ENCODE measurements around the gene UQCRH. TPM values are rescaled to one million over a fixed set of nuclear protein-coding genes. Genes with fewer than 3 reads are reported as not detected.

UQCRH gene
- total RNA-seq, 4 donors from 2014 or later: 202 to 421 (median 359) TPM

DNA sequence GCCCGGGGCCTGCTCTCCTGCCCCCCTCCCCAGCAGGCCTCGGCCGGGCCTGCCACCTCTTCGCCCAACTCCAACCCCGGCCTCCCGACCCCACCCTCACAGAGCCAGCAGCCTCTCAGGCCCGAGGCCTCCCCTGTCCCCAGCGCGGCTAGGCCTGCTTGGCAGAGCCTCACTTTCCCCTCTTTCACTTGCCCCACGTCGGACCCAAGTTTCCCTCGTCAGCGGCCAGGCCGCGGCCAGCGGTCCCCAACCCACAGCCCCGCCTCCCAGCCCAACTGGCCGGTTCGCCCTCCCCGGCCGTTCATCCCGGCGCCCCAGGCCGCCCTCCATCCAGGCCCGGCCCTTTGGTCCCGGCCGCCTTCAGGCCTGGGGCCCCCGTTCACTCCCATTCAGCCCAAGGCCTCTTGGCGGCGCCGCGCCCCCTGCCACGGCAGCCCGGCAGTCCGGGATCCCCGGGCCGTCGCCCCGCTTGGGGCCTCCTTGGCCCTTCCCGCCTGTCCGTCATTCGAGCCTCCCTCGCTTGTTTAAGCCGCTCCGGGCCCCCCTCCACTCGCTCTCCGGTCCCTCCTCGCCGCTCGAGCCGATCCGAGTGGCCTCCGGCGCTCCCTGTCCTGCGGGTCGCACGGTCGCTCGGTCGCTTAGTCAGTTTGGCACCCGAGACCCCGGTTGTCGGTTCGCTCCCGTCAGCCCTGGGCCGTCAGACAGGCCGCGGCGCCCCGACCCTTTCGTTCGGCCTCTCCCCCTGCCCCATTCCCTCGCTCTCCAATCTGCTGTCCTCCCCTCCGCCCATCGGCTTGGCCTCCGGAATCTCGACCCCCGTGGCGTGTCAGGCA is 1.5 kb upstream of the UQCRH start:
- peak; percentile 19 for ATAC-seq
- TF ChIP-seq CTCF (IDR thresholded peaks at IDR 0.05): peak in 2 of 4 experiments; percentile 32 to 42
- no peak for TF ChIP-seq POLR2A (IDR thresholded peaks at IDR 0.05)
- peak overlapping the region; percentile 89 to 99 (median 98) for H3K27ac ChIP-seq
- no peaks in the 10 kb centered on the region for H3K9me3 ChIP-seq
- peaks cover 0 to 70% (median 30%) of the 10 kb centered on the region in 3 donors for H3K4me1 ChIP-seq
- peaks cover 0 to 10% of the 10 kb centered on the region in 2 donors for H3K36me3 ChIP-seq
- peak overlapping the region; percentile 67 to 90 for H3K4me3 ChIP-seq
- H3K27me3 ChIP-seq: no peaks in the 10 kb centered on the region
- WGBS, 2 donors (ENCODE audit: low coverage in 1 of 2): 0% methylated on average over 11 to 29 of the region's 79 CpGs

DNA sequence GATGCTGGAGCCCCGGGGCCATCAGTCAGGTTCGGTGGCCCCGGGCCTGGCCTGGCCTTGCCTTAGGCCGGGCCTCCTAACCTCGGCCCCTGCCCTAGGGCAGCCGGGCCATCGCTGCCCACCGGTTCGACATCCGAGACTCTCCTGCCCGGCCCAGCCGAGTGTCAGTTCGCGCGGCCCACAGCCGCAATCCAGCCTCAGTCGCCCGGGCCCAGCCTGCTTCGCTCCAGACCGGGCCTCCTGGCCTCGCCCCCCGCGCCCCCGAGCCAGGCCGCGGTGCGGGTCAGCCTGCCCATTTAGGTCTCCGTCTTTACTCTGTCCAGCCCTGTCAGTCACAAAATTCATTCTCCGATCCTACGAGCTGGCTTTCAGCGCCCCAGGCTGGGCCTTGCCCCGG is 859 bp upstream of the UQCRH start:
- ATAC-seq: peak; percentile 32
- WGBS, 2 donors (ENCODE audit: low coverage in 1 of 2): no CpG with 5 or more reads among the region's 32 CpGs
- H3K9me3 ChIP-seq: no peaks in the 10 kb centered on the region
- H3K27ac ChIP-seq: peak overlapping the region; percentile 89 to 99 (median 98)
- peaks cover 0 to 76% (median 30%) of the 10 kb centered on the region in 3 donors for H3K4me1 ChIP-seq
- no peak for TF ChIP-seq POLR2AphosphoS5 (IDR thresholded peaks at IDR 0.05)
- TF ChIP-seq CTCF (IDR thresholded peaks at IDR 0.05): no peak
- no peaks in the 10 kb centered on the region for H3K27me3 ChIP-seq
- peaks cover 0 to 4% of the 10 kb centered on the region in 2 donors for H3K36me3 ChIP-seq
- H3K4me3 ChIP-seq: peak overlapping the region; percentile 67 to 90

GRCh38 chr1:46303872-46304326 is 401 bp downstream of the UQCRH start:
- no peak for ATAC-seq
- peak overlapping the region; percentile 89 to 99 (median 98) for H3K27ac ChIP-seq

DNA sequence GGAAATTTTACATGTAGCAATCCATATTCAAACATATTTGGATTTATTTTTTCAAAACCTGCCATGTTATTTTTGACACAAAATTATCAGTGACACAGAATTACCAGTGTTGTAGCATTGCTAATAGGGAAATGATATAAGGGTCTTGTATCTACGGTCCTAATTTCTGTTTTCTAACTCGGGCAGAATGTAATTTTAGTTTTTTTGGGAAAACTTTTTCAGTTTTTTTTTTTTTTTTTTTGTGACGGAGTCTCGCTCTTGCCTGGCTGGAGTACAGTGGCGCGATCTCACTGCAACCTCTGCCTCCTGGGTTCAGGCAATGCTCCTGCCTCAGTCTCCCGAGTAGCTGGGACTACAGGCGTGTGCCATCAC is 2.6 kb downstream of the UQCRH start:
- no peaks in the 10 kb centered on the region for H3K27me3 ChIP-seq
- no peaks in the 10 kb centered on the region for H3K9me3 ChIP-seq
- TF ChIP-seq POLR2AphosphoS5 (IDR thresholded peaks at IDR 0.05) (no peak), POLR2A (IDR thresholded peaks at IDR 0.05) (no peak), CTCF (IDR thresholded peaks at IDR 0.05) (no peak), EP300 (IDR thresholded peaks at IDR 0.05) (no peak)
- WGBS, 2 donors (ENCODE audit: low coverage in 1 of 2): 78 to 93% methylated on average over 4 to 8 of the region's 8 CpGs
- peaks cover 0 to 58% (median 14%) of the 10 kb centered on the region in 3 donors for H3K4me1 ChIP-seq
- no peak overlapping the region for H3K4me3 ChIP-seq
- peaks cover 4 to 22% of the 10 kb centered on the region in 2 donors for H3K36me3 ChIP-seq
- no peak overlapping the region for H3K27ac ChIP-seq
- no peak for ATAC-seq

More at GRCh38 chr1:46303872-46304326, 401 bp downstream of the UQCRH start:
- H3K4me1 ChIP-seq: peaks cover 0 to 79% (median 30%) of the 10 kb centered on the region in 3 donors
- H3K4me3 ChIP-seq: peak overlapping the region; percentile 67 to 90
- no peaks in the 10 kb centered on the region for H3K36me3 ChIP-seq
- H3K9me3 ChIP-seq: no peaks in the 10 kb centered on the region
- TF ChIP-seq POLR2A (IDR thresholded peaks at IDR 0.05) (no peak), POLR2AphosphoS5 (IDR thresholded peaks at IDR 0.05) (no peak)
- 0% methylated on average over 3 to 10 of the region's 14 CpGs for WGBS, 2 donors (ENCODE audit: low coverage in 1 of 2)
- H3K27me3 ChIP-seq: no peaks in the 10 kb centered on the region

- Histone ChIP-seq H3K27me3 (no peaks in the 10 kb centered on the region), H3K4me3 (no peak overlapping the region), H3K4me1 (peaks cover 0 to 44% (median 4%) of the 10 kb centered on the region in 3 donors), H3K27ac (no peak overlapping the region), H3K36me3 (peaks cover 4 to 56% of the 10 kb centered on the region in 2 donors), H3K9me3 (no peaks in the 10 kb centered on the region)
- TF ChIP-seq CTCF (IDR thresholded peaks at IDR 0.05): no peak
- no peak for TF ChIP-seq POLR2A (IDR thresholded peaks at IDR 0.05)
- no peak for TF ChIP-seq POLR2AphosphoS5 (IDR thresholded peaks at IDR 0.05)
- no peak for TF ChIP-seq EP300 (IDR thresholded peaks at IDR 0.05)
- no peak for ATAC-seq
- 81 to 87% methylated on average over 5 to 10 of the region's 16 CpGs for WGBS, 2 donors (ENCODE audit: low coverage in 1 of 2)
These were observed 6.1 kb downstream of the UQCRH start for GRCh38 chr1:46309401-46310159.

All from gastroesophageal sphincter (tissue), 4 donors.